HG03108 (cell line): ENCODE data around the gene C9orf85.
"Not testable (repeated sequence)": the region's sequence is repeated elsewhere in the genome, so short reads cannot be mapped to it uniquely, and the experiment has no call there.

ENCODE experiments used
- ATAC-seq: cut with Tn5 transposase; IDR thresholded peaks from one replicate; pipeline ENCODE4 v1.9.1; 2021; ENCODE audit warnings: moderate library complexity; ENCODE audit not compliant: unreplicated experiment

The C9orf85 gene

GRCh38 chr9:71937898-71938297 lies 26.5 kb downstream of the C9orf85 start:
- no peak for ATAC-seq

GRCh38 chr9:71941060-71941568 lies 29.7 kb downstream of the C9orf85 start:
- no peak for ATAC-seq

- no peak for ATAC-seq
Observed at GRCh38 chr9:71941998-71942567, 30.6 kb downstream of the C9orf85 start.

GRCh38 chr9:71944754-71945375 lies 33.4 kb downstream of the C9orf85 start:
- ATAC-seq = no peak

- ATAC-seq = not testable (repeated sequence)
Observed at GRCh38 chr9:71954652-71955051, 43.2 kb downstream of the C9orf85 start.

GRCh38 chr9:71955300-71955915 lies 44.0 kb downstream of the C9orf85 start:
- no peak for ATAC-seq

GRCh38 chr9:71962328-71962727 lies 50.9 kb downstream of the C9orf85 start:
- ATAC-seq = no peak

GRCh38 chr9:71963471-71963996 lies 52.1 kb downstream of the C9orf85 start:
- not testable (repeated sequence) for ATAC-seq

GRCh38 chr9:71965403-71965802 lies 54.0 kb downstream of the C9orf85 start:
- ATAC-seq = no peak

GRCh38 chr9:71966601-71967000 lies 55.2 kb downstream of the C9orf85 start:
- no peak for ATAC-seq

GRCh38 chr9:71968541-71969090 lies 57.2 kb downstream of the C9orf85 start:
- no peak for ATAC-seq

GRCh38 chr9:71975833-71976232 lies 64.4 kb downstream of the C9orf85 start:
- ATAC-seq = no peak

- ATAC-seq = no peak
Observed at GRCh38 chr9:71977003-71977402, 65.6 kb downstream of the C9orf85 start.

GRCh38 chr9:71980266-71981190 lies 69.1 kb downstream of the C9orf85 start:
- no peak for ATAC-seq

- no peak for ATAC-seq
Observed at GRCh38 chr9:71981944-71982343, 70.5 kb downstream of the C9orf85 start.

GRCh38 chr9:71984403-71984802 lies 73.0 kb downstream of the C9orf85 start:
- ATAC-seq = no peak

GRCh38 chr9:71984831-71985281 lies 73.4 kb downstream of the C9orf85 start:
- ATAC-seq = no peak

GRCh38 chr9:71985297-71985911 lies 74.0 kb downstream of the C9orf85 start:
- ATAC-seq = no peak

GRCh38 chr9:71986900-71987299 lies 75.5 kb downstream of the C9orf85 start:
- no peak for ATAC-seq
